ENCODE data around the gene SMIM8. TPM values are rescaled to one million over a fixed set of nuclear protein-coding genes. Genes with fewer than 3 reads are reported as not detected.

The SMIM8 gene, protein sequence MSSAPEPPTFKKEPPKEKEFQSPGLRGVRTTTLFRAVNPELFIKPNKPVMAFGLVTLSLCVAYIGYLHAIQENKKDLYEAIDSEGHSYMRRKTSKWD
- 10 to 100 TPM in 1 of 2 donors, 1 to 10 TPM in 1; 8.4 to 14.5 TPM for total RNA-seq

GRCh38 chr6:87322304-87323212 lies at the start of gene SMIM8:
SMIM8 (plus strand) TSS chr6:87322588; CDS start chr6:87337032, 14,444 bp downstream.
- Mint-ChIP-seq H3K36me3 (ENCODE audit: insufficient read depth in 2 of 2) (peaks cover 6 to 7% of the 10 kb centered on the region in 2 donors), H3K9me3 (peaks cover 3% of the 10 kb centered on the region in 2 donors), H3K4me1 (ENCODE audit: low read depth) (peaks cover 10% of the 10 kb centered on the region), H3K27me3 (ENCODE audit: low read depth) (peaks cover 11% of the 10 kb centered on the region), H3K27ac (peak within 1 kb of the TSS; percentile 90), H3K4me3 (peak within 1 kb of the TSS; percentile 94 to 96)
- ATAC-seq (replicated peaks in 1 of 2) (peak; percentile 98 to 99), DNase-seq (peak; percentile 92 to 95)

DNA sequence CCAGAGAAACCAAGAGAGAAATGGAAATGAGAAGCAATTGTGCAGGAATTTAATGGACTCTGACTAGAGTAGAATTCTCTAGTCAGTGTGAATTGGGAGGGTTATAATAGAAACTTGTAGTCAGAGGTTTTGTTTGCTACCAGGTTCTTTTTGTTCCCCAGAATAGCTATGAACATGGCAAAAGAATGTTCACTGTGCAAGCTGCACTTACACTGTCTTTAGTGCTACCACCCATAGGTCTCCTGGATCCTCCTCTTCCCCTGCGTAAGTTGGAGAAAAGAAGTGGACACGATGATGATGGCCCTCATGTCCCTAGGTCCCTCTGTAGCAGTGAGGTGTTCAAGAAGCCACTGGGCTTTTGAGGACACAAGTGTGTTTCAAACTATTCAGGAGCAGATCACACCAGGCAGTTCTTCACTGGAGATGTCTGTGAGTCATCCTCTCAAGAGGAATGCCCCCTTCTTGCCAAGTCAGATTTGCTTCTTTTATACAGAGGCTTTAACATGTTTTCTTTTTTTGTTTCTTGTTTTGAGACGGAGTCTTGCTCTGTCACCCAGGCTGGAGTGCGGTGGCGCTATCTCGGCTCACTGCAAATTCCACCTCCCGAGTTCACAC lies 47.6 kb upstream of the SMIM8 start:
- peak; percentile 26 to 38 for ATAC-seq (replicated peaks in 1 of 2)
- Mint-ChIP-seq H3K4me3 (no peak overlapping the region), H3K36me3 (ENCODE audit: insufficient read depth in 2 of 2) (no peaks in the 10 kb centered on the region)

GRCh38 chr6:87276624-87277023 lies 45.8 kb upstream of the SMIM8 start:
- no peaks in the 10 kb centered on the region for H3K4me1 Mint-ChIP-seq (ENCODE audit: low read depth)
- no peaks in the 10 kb centered on the region for H3K36me3 Mint-ChIP-seq (ENCODE audit: insufficient read depth in 2 of 2)
- DNase-seq, result no peak
- H3K9me3 Mint-ChIP-seq, result peaks cover 2 to 5% of the 10 kb centered on the region in 2 donors
- H3K4me3 Mint-ChIP-seq, result no peak overlapping the region
- H3K27ac Mint-ChIP-seq, result no peak overlapping the region
- no peaks in the 10 kb centered on the region for H3K27me3 Mint-ChIP-seq (ENCODE audit: low read depth)
- ATAC-seq (replicated peaks in 1 of 2), result peak in 1 of 2 donors; percentile 22

More for the DNA sequence above, 47.6 kb upstream of the SMIM8 start:
- no peaks in the 10 kb centered on the region for H3K27me3 Mint-ChIP-seq (ENCODE audit: low read depth)
- no peak overlapping the region for H3K27ac Mint-ChIP-seq
- H3K4me1 Mint-ChIP-seq (ENCODE audit: low read depth), result no peaks in the 10 kb centered on the region
- peaks cover 4 to 5% of the 10 kb centered on the region in 2 donors for H3K9me3 Mint-ChIP-seq
- DNase-seq, result no peak

- peaks cover 2 to 5% of the 10 kb centered on the region in 2 donors for H3K9me3 Mint-ChIP-seq
- no peak overlapping the region for H3K4me3 Mint-ChIP-seq
- no peaks in the 10 kb centered on the region for H3K27me3 Mint-ChIP-seq (ENCODE audit: low read depth)
- no peak for DNase-seq
- H3K36me3 Mint-ChIP-seq (ENCODE audit: insufficient read depth in 2 of 2), result no peaks in the 10 kb centered on the region
- H3K4me1 Mint-ChIP-seq (ENCODE audit: low read depth), result no peaks in the 10 kb centered on the region
- peak; percentile 28 to 31 for ATAC-seq (replicated peaks in 1 of 2)
- H3K27ac Mint-ChIP-seq, result no peak overlapping the region
Observed at GRCh38 chr6:87277123-87277522, 45.3 kb upstream of the SMIM8 start.

- H3K4me3 Mint-ChIP-seq, result no peak overlapping the region
- H3K9me3 Mint-ChIP-seq, result no peaks in the 10 kb centered on the region
- no peak overlapping the region for H3K27ac Mint-ChIP-seq
- no peaks in the 10 kb centered on the region for H3K4me1 Mint-ChIP-seq (ENCODE audit: low read depth)
- H3K36me3 Mint-ChIP-seq (ENCODE audit: insufficient read depth in 2 of 2), result no peaks in the 10 kb centered on the region
- ATAC-seq (replicated peaks in 1 of 2), result no peak
- H3K27me3 Mint-ChIP-seq (ENCODE audit: low read depth), result no peaks in the 10 kb centered on the region
- DNase-seq, result no peak
Observed at GRCh38 chr6:87279196-87279595, 43.2 kb upstream of the SMIM8 start.

DNA sequence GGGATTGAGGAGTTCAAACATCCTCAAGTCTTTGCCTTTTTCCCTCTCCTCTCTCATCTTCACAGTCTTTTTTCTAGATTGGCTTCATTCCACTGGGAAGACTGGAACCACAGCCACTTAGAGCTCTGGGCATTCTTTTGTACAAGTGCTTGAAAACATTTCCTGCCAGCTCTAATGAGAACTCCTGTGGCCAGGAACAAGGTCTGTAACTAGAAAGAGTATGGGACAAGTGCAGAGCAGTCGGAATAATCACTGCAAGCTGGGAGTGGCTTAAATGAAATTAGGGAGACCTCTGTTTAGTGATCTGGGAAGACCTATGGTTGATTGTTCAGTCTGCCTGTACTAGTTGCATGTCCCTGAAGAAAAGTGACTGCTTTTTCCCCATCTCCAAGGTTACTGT lies 41.0 kb upstream of the SMIM8 start:
- no peak overlapping the region for H3K27ac Mint-ChIP-seq
- no peaks in the 10 kb centered on the region for H3K4me1 Mint-ChIP-seq (ENCODE audit: low read depth)
- DNase-seq (no peak), ATAC-seq (replicated peaks in 1 of 2) (no peak)
- H3K4me3 Mint-ChIP-seq, result no peak overlapping the region
- H3K36me3 Mint-ChIP-seq (ENCODE audit: insufficient read depth in 2 of 2), result no peaks in the 10 kb centered on the region
- H3K27me3 Mint-ChIP-seq (ENCODE audit: low read depth), result peaks cover 2% of the 10 kb centered on the region
- no peaks in the 10 kb centered on the region for H3K9me3 Mint-ChIP-seq

GRCh38 chr6:87282743-87283142 lies 39.6 kb upstream of the SMIM8 start:
- ATAC-seq (replicated peaks in 1 of 2) (no peak), DNase-seq (no peak)
- Mint-ChIP-seq H3K9me3 (no peaks in the 10 kb centered on the region), H3K27me3 (ENCODE audit: low read depth) (peaks cover 6% of the 10 kb centered on the region), H3K36me3 (ENCODE audit: insufficient read depth in 2 of 2) (no peaks in the 10 kb centered on the region), H3K27ac (peak overlapping the region; percentile 39), H3K4me3 (no peak overlapping the region), H3K4me1 (ENCODE audit: low read depth) (no peaks in the 10 kb centered on the region)

- Mint-ChIP-seq H3K36me3 (ENCODE audit: insufficient read depth in 2 of 2) (no peaks in the 10 kb centered on the region), H3K4me3 (no peak overlapping the region), H3K27ac (no peak overlapping the region), H3K9me3 (no peaks in the 10 kb centered on the region), H3K4me1 (ENCODE audit: low read depth) (no peaks in the 10 kb centered on the region), H3K27me3 (ENCODE audit: low read depth) (peaks cover 8% of the 10 kb centered on the region)
- ATAC-seq (replicated peaks in 1 of 2) (no peak), DNase-seq (no peak)
Observed at GRCh38 chr6:87283461-87283860, 38.9 kb upstream of the SMIM8 start.

GRCh38 chr6:87287251-87287650 lies 35.1 kb upstream of the SMIM8 start:
- Mint-ChIP-seq H3K36me3 (ENCODE audit: insufficient read depth in 2 of 2) (no peaks in the 10 kb centered on the region), H3K27ac (no peak overlapping the region), H3K4me3 (no peak overlapping the region), H3K4me1 (ENCODE audit: low read depth) (no peaks in the 10 kb centered on the region), H3K27me3 (ENCODE audit: low read depth) (peaks cover 14% of the 10 kb centered on the region), H3K9me3 (no peaks in the 10 kb centered on the region)
- DNase-seq (no peak), ATAC-seq (replicated peaks in 1 of 2) (no peak)

DNA sequence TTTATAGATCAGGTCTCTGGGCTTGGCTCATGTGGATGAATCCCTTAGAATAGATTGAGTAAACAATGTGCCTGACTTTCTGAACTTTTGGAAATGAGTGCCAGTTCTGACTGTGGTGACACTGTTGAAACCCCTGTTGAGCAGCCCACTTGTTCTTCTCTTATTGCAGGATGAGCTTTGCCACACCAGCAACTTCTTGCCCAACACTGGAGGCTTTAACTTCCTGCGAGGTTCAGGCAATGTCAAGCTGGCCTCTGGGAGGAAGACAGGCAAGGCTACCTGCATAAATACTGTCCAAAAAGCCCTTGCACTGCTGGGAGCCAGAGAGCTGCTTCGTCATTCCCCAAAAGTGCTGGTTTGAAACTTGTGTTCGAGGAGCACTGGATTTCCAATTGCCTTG lies 32.8 kb upstream of the SMIM8 start:
- ATAC-seq (replicated peaks in 1 of 2), result no peak
- Mint-ChIP-seq H3K9me3 (no peaks in the 10 kb centered on the region), H3K27ac (no peak overlapping the region), H3K27me3 (ENCODE audit: low read depth) (peaks cover 20% of the 10 kb centered on the region), H3K36me3 (ENCODE audit: insufficient read depth in 2 of 2) (no peaks in the 10 kb centered on the region), H3K4me3 (no peak overlapping the region), H3K4me1 (ENCODE audit: low read depth) (no peaks in the 10 kb centered on the region)
- no peak for DNase-seq

DNA sequence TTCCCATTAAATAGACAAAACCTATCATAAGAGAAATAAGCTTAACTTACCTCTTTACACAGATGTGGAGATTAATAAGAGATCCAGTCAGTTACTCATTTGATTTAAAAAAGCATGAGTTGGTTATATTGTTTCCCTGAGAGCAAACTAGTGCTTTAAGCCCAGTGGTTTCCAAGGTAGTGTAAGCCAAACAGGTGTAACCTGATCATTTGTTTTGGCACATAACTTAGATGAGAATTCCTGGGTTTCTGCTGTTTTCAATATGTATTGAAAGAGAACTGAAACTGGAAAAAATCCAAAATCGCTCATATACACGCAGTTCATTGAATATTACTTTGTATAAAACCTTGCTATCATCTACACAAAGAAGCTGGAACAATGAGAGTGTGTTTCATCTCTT lies 30.5 kb upstream of the SMIM8 start:
- no peaks in the 10 kb centered on the region for H3K9me3 Mint-ChIP-seq
- H3K4me1 Mint-ChIP-seq (ENCODE audit: low read depth), result no peaks in the 10 kb centered on the region
- peaks cover 27% of the 10 kb centered on the region for H3K27me3 Mint-ChIP-seq (ENCODE audit: low read depth)
- ATAC-seq (replicated peaks in 1 of 2) (no peak), DNase-seq (no peak)
- H3K4me3 Mint-ChIP-seq, result no peak overlapping the region
- H3K36me3 Mint-ChIP-seq (ENCODE audit: insufficient read depth in 2 of 2), result no peaks in the 10 kb centered on the region
- no peak overlapping the region for H3K27ac Mint-ChIP-seq

DNA sequence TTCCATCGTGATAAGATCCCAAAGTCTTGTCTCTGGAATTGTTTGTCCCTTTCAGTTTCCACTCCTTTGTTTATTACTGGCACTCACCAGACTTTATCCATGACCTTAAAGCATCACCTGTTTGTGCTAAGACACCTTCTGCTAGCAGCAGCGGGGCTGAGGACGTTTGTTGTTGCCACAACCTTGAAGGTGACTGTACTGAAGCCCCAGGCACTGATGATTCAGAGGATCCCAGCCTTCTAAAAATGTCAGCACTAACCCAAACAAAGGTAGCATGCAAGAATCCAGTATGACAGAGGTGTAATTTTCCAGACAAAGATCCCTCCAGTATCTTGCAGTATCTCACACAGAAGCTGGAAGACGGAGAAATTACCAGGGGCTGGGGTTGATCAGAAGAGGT lies 28.9 kb upstream of the SMIM8 start:
- Mint-ChIP-seq H3K27ac (no peak overlapping the region), H3K36me3 (ENCODE audit: insufficient read depth in 2 of 2) (no peaks in the 10 kb centered on the region), H3K4me1 (ENCODE audit: low read depth) (no peaks in the 10 kb centered on the region), H3K4me3 (no peak overlapping the region), H3K9me3 (no peaks in the 10 kb centered on the region), H3K27me3 (ENCODE audit: low read depth) (peaks cover 33% of the 10 kb centered on the region)
- ATAC-seq (replicated peaks in 1 of 2) (no peak), DNase-seq (no peak)

DNA sequence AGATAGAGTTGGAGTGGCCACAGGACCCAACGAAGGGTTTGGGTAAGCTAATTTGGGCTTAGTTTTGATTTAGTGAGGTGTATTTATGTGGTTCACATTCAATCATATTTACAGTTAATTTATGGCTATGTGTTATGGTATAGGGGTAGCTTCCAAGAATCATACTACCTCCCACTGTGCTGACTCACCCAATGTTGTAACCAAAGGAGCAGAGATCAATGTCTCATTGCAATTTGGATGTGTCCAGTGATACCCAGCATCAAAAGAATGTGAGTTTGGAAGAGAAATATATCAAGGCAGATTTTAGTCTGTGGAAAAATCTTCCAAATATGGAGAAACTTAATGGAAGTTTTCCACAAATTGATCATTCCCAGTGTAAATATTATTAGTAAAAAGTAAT lies 25.3 kb upstream of the SMIM8 start:
- no peaks in the 10 kb centered on the region for H3K4me1 Mint-ChIP-seq (ENCODE audit: low read depth)
- H3K9me3 Mint-ChIP-seq, result no peaks in the 10 kb centered on the region
- ATAC-seq (replicated peaks in 1 of 2) (no peak), DNase-seq (no peak)
- H3K36me3 Mint-ChIP-seq (ENCODE audit: insufficient read depth in 2 of 2), result no peaks in the 10 kb centered on the region
- peaks cover 51% of the 10 kb centered on the region for H3K27me3 Mint-ChIP-seq (ENCODE audit: low read depth)
- no peak overlapping the region for H3K27ac Mint-ChIP-seq
- H3K4me3 Mint-ChIP-seq, result no peak overlapping the region
